ENCODE measurements around the gene FAM53B.

Gene FAM53B

GRCh38 chr10:124706462-124707143 lies 37.6 kb downstream of the FAM53B start:
- H3K79me2 ChIP-seq (ENCODE audit: low read length): peaks cover 49% of the 10 kb centered on the region
- H3K9ac ChIP-seq (ENCODE audit: low read length): no peak overlapping the region
- H3K4me2 ChIP-seq (ENCODE audit: low read depth, low read length): no peak overlapping the region
- no peak overlapping the region for H2AFZ ChIP-seq (ENCODE audit: low read length)
- H3K27me3 ChIP-seq (replicated peaks; ENCODE audit: insufficient read depth, low read length): no peaks in the 10 kb centered on the region
- no peak for DNase-seq
- peaks cover 13% of the 10 kb centered on the region for H3K4me1 ChIP-seq (ENCODE audit: low read length)
- no peak overlapping the region for H3K4me3 ChIP-seq (ENCODE audit: low read length)
- no peaks in the 10 kb centered on the region for H4K20me1 ChIP-seq (ENCODE audit: insufficient read depth, low read length)
- H3K9me3 ChIP-seq (replicated peaks; ENCODE audit: insufficient read depth, low read length): no peaks in the 10 kb centered on the region
- H3F3A ChIP-seq (ENCODE audit: insufficient read depth, low read length): no peaks in the 10 kb centered on the region
- H3K36me3 ChIP-seq (replicated peaks; ENCODE audit: insufficient read depth, low read length): no peaks in the 10 kb centered on the region
- TF ChIP-seq EZH2phosphoT487 (IDR thresholded peaks at IDR 0.05; ENCODE audit: low read length): no peak
- no peak overlapping the region for H3K27ac ChIP-seq (ENCODE audit: low read length)
- H3K9me2 ChIP-seq (replicated peaks; ENCODE audit: insufficient read depth, low read length): no peaks in the 10 kb centered on the region

DNA sequence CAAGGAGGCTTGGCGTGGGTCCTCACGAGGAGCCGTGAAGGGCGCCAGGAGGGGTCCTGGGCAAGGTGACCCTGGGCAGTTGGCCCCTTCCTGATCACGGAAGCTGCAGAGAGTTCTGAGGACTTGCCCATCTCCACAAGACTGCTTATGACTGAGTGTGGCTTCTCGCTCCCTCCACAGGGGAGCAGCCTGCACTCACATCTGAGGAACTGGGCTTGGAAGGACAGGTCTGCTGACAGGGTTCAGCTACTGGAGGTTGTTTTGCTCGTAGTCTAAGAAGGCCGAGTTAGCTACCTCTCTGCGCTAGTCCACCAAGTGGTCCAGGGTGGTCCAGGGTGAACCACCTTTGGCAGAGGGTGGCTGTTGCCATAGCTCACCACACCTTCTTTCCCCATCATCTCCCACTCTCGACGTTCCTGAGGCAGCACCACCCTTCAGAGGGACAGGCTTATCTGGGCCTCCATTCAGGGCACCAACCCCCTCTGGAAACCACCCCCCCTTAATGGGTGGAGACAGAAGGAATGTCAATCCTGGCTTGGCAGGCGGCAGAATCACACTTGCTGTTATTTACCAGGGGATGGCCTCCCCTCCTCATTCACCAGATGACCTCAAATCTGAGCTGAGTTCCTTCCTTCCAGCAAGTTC lies 38.2 kb downstream of the FAM53B start:
- peaks cover 49% of the 10 kb centered on the region for H3K79me2 ChIP-seq (ENCODE audit: low read length)

GRCh38 chr10:124705381-124705740 lies 38.8 kb downstream of the FAM53B start:
- Histone ChIP-seq H3K4me3 (ENCODE audit: low read length) (no peak overlapping the region), H4K20me1 (ENCODE audit: insufficient read depth, low read length) (no peaks in the 10 kb centered on the region), H3K27me3 (replicated peaks; ENCODE audit: insufficient read depth, low read length) (no peaks in the 10 kb centered on the region), H3K9ac (ENCODE audit: low read length) (no peak overlapping the region), H3K4me1 (ENCODE audit: low read length) (peaks cover 19% of the 10 kb centered on the region), H3K4me2 (ENCODE audit: low read depth, low read length) (no peak overlapping the region), H3K79me2 (ENCODE audit: low read length) (peaks cover 48% of the 10 kb centered on the region), H3K9me3 (replicated peaks; ENCODE audit: insufficient read depth, low read length) (no peaks in the 10 kb centered on the region), H3K27ac (ENCODE audit: low read length) (no peak overlapping the region), H2AFZ (ENCODE audit: low read length) (no peak overlapping the region), H3K9me2 (replicated peaks; ENCODE audit: insufficient read depth, low read length) (no peaks in the 10 kb centered on the region), H3K36me3 (replicated peaks; ENCODE audit: insufficient read depth, low read length) (no peaks in the 10 kb centered on the region), H3F3A (ENCODE audit: insufficient read depth, low read length) (no peaks in the 10 kb centered on the region)
- DNase-seq: no peak
- no peak for TF ChIP-seq EZH2 (optimal IDR thresholded peaks at IDR 0.05; ENCODE audit: low read depth, low read length)
- TF ChIP-seq EZH2phosphoT487 (IDR thresholded peaks at IDR 0.05; ENCODE audit: low read length): no peak
- TF ChIP-seq CTCF (IDR thresholded peaks at IDR 0.05; ENCODE audit: low read length): no peak

More for the DNA sequence above, 38.2 kb downstream of the FAM53B start:
- no peaks in the 10 kb centered on the region for H4K20me1 ChIP-seq (ENCODE audit: insufficient read depth, low read length)
- H2AFZ ChIP-seq (ENCODE audit: low read length): no peak overlapping the region
- H3F3A ChIP-seq (ENCODE audit: insufficient read depth, low read length): no peaks in the 10 kb centered on the region
- no peaks in the 10 kb centered on the region for H3K9me3 ChIP-seq (replicated peaks; ENCODE audit: insufficient read depth, low read length)
- no peak overlapping the region for H3K27ac ChIP-seq (ENCODE audit: low read length)
- no peaks in the 10 kb centered on the region for H3K36me3 ChIP-seq (replicated peaks; ENCODE audit: insufficient read depth, low read length)
- no peaks in the 10 kb centered on the region for H3K27me3 ChIP-seq (replicated peaks; ENCODE audit: insufficient read depth, low read length)
- H3K9ac ChIP-seq (ENCODE audit: low read length): no peak overlapping the region
- H3K9me2 ChIP-seq (replicated peaks; ENCODE audit: insufficient read depth, low read length): no peaks in the 10 kb centered on the region
- H3K4me3 ChIP-seq (ENCODE audit: low read length): no peak overlapping the region
- no peak for DNase-seq
- H3K4me2 ChIP-seq (ENCODE audit: low read depth, low read length): no peak overlapping the region
- H3K4me1 ChIP-seq (ENCODE audit: low read length): peaks cover 19% of the 10 kb centered on the region
- no peak for TF ChIP-seq EZH2phosphoT487 (IDR thresholded peaks at IDR 0.05; ENCODE audit: low read length)
- TF ChIP-seq CTCF (IDR thresholded peaks at IDR 0.05; ENCODE audit: low read length): no peak
- no peak for TF ChIP-seq EZH2 (optimal IDR thresholded peaks at IDR 0.05; ENCODE audit: low read depth, low read length)

All from MM.1S (cell line).